Measurements from ENCODE around the gene NUMA1. TPM values are rescaled to one million over a fixed set of nuclear protein-coding genes. Genes with fewer than 3 reads are reported as not detected.

The NUMA1 gene
- total and polyA plus RNA-seq, 2 of the 8 experiments (the other 6 are each of a cell fraction or from before 2014, with no cell fraction given) = 101 to 107 TPM

DNA sequence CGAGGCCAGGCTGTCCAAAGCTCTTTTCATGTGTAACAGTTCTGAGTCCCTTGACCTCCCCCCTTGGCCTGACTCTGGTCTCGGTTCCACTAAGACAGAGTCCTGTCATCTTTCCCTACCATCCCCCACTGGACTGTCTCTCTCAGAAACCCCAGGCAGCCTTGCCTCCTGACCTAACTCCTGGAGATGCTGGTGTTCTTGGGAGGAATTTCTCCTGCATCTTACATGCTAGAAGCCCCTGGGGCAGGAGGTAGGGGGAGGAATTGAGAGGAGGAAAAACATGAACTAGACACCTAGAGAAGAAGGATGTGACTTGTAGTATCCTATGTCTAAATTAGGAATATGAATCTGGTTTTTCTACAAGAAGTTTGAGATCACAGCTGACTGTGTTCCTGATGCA is 82.3 kb downstream of the NUMA1 start (continued):
- TF ChIP-seq, protein P1, sequence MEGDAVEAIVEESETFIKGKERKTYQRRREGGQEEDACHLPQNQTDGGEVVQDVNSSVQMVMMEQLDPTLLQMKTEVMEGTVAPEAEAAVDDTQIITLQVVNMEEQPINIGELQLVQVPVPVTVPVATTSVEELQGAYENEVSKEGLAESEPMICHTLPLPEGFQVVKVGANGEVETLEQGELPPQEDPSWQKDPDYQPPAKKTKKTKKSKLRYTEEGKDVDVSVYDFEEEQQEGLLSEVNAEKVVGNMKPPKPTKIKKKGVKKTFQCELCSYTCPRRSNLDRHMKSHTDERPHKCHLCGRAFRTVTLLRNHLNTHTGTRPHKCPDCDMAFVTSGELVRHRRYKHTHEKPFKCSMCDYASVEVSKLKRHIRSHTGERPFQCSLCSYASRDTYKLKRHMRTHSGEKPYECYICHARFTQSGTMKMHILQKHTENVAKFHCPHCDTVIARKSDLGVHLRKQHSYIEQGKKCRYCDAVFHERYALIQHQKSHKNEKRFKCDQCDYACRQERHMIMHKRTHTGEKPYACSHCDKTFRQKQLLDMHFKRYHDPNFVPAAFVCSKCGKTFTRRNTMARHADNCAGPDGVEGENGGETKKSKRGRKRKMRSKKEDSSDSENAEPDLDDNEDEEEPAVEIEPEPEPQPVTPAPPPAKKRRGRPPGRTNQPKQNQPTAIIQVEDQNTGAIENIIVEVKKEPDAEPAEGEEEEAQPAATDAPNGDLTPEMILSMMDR (IDR thresholded peaks at IDR 0.05; ENCODE audit: control extremely low read depth in 1 of 3, insufficient read depth in 1 of 3, low read depth in 1 of 3, low read length in 3 of 3) = no peak
- TF ChIP-seq SP1 (IDR thresholded peaks at IDR 0.05; ENCODE audit: low read depth, low read length) = no peak
- no peak for TF ChIP-seq KDM4A (IDR thresholded peaks at IDR 0.05; ENCODE audit: low read depth, low read length, severe bottlenecking)
- TF ChIP-seq EZH2 (IDR thresholded peaks at IDR 0.05; ENCODE audit: low read depth, low read length, severe bottlenecking) = no peak
- no peak for TF ChIP-seq ZNF274 (IDR thresholded peaks at IDR 0.05; ENCODE audit: borderline replicate concordance, extremely low read depth, low read length)
- no peak for TF ChIP-seq NANOG (IDR thresholded peaks at IDR 0.05; ENCODE audit: insufficient read depth, low read depth, low read length, poor library complexity, severe bottlenecking)
- TF ChIP-seq CREB1 (IDR thresholded peaks at IDR 0.05) = no peak
- TF ChIP-seq TBP (IDR thresholded peaks at IDR 0.05; ENCODE audit: low read depth, low read length) = no peak
- TF ChIP-seq NRF1 (IDR thresholded peaks at IDR 0.05; ENCODE audit: low read depth, low read length) = no peak
- no peak for TF ChIP-seq PHF8 (conservative IDR thresholded peaks at IDR 0.05; ENCODE audit: low read depth, low read length)
